OCI-LY3 (cell line): Measurements from ENCODE around the gene GPR137B.

Source experiments
- CTCF ChIP-seq: fragments of 200-600, 300-600 bp; sonication (generic); IDR thresholded peaks from 2 replicates; pipeline ENCODE4 v1.5.1; 2014; ENCODE audit warnings: antibody characterized with exemption, low read length, low read depth
- EZH2phosphoT487 ChIP-seq: fragments of 200-600 bp; shearing (Covaris generic); IDR thresholded peaks from 2 replicates; pipeline ENCODE4 v1.6.1; 2018; ENCODE audit warnings: antibody characterized with exemption, mixed run types, low read depth

GRCh38 chr1:236155399-236155767 lies 13.0 kb downstream of the GPR137B start:
- no peak for TF ChIP-seq CTCF
- TF ChIP-seq EZH2phosphoT487: no peak
